GM21367 (cell line): ENCODE results near the gene CRIP3.

Experiments used
- ATAC-seq: cut with Tn5 transposase; IDR thresholded peaks from one replicate; pipeline ENCODE4 v1.9.1; 2021; ENCODE audit not compliant: unreplicated experiment

The CRIP3 gene

DNA sequence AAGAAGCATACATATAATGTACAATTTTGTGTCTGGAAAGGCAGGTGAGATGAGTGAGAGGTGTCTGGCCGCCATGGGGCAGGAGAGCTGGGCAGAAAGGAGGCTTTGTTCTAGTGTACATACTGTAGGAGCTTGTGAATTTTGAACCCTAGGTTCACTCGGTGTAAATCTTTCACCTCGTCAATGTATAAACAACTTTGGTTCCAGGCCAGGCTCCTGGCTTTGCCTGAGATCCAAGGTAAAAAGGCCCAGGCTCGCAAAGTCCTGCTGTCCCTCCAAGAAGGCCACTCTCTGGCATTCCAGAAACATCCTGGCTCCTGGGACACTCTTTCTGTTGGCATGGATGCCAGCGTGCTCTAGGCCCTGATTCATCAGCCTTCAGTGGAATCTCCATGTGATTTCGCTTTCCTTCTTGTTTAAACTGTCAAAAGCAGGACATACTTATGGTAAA is 17.7 kb downstream of the CRIP3 start:
- ATAC-seq: no peak

DNA sequence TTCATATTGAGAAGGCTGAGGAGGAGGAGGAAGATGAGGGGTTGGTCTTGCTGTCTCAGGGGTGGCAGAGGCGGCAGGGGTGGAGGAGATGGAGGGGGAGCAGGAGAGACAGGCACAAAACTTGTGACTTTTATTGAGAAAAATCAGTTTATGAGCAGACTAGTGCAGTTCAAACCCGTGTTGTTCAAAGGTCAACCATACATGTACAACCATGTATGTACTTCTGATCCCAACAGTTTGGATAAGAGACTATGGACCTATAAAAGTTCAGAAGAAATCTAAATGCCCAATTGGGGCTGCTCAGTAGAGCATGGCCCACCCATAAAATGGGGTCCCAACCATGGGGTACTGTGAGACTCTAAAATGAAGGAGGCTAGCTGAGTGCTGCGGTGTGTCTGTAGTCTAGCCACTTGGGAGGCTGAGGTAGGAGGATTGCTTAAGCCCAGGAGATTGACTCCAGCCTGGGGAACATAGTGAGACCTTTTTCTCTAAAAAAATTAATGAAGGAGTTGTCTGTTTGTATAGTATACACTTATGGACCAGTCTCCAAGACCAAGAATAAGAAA is 18.2 kb downstream of the CRIP3 start:
- ATAC-seq: no peak

DNA sequence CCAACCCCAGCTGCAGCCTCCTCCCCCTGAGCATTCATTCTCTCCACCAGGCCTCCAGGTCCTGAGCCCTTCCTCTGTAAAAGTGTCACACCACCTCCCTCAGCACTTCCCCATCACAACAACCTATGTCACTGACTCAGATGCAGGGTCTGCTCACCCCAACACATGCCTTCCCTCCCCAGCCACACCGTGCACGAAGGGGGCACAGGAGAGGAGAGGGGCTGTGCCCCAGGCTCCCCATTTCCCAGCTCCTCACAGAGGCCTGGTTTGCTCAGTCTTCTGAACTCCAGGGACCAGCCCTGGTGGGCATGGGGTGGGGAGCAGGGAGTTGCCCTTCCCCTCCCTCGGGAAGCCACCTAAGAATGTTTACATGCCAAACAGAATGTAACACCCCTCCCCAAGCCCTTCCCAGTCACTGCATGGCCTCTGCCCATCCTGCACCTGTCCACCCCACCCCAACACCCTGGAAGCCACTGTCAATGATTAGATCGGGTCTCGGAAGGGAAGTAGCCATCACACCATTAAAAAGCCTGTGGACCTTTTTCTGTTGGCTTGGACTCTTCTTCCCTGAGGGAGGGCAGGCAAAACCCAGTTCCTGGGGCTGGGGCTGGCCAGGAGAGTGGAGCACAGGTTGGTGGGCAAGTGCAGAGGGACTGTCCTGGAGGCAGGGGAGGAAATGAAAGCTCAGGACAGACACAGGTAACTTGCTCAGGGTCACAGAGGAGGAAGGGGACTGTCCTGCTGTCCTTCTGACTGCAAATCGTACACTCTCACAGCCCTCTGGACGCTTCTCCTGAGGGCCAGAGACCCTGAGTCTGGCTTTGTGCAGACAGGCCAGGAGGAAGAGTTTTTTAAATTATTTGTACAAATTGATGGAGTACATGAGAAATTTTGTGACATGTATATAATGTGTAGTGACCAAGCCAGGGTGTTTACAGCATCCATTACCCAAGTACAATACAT is 20.6 kb downstream of the CRIP3 start:
- ATAC-seq: no peak

DNA sequence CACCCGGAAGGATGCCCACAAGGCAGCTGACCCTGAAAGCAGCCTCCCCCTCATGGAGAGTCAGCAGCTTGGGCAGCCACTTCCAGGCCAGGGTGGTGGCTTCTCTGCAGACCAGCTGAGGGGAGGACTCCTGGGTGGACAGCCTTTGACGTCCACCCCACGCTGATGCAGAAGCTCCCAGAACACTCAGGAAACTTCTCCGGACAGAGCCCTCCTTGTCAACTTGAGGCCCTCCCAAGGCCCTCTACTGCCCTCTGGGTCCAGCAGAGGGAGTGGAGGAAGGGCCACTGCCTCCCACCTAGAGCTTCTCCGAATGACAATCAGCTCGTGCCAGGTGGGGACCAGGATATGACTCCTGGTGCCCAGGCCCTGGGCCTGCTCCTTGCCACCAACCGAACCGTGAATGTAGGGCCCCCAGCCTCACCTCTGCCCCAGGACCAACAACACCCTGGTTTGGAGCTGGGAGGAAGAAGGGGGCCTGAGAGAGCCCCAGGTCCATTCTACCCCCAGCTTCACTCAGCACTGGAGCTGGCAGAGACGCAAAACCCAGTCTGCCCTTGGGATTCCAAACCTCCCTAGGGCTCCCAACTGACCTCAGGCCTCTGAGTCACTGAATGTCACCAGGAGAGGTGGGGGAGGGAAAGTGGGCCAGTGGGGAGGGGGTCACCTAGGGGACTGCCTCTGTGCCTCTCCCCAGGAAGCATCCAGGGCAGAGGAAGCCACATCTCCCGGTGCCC is 21.5 kb downstream of the CRIP3 start:
- ATAC-seq: no peak

DNA sequence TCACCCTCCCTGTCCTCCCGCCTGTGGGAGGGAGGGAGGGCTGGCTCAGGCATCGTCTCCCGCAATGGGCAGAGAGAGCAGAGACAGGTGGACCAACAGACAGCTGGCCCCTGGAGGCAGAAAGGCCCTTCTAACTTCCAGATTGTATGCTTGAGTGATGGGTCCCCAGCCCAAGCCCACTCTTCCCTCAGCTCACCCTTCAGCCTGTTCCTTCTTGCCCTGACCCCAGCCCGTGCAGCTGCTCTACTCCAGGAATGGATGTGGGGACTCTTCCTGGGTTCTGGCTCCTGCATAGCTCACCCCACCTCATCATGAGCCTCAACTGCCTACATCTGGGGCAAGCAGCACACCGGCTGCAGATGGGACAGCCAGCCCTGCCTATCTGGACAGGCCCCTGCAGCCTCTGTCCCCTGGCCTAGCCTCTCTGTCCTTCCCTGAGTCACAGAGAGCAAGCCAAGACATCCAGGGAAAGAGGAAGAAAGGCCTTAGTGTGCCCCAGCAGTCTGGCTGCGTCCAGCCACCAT is 22.1 kb downstream of the CRIP3 start:
- no peak for ATAC-seq

DNA sequence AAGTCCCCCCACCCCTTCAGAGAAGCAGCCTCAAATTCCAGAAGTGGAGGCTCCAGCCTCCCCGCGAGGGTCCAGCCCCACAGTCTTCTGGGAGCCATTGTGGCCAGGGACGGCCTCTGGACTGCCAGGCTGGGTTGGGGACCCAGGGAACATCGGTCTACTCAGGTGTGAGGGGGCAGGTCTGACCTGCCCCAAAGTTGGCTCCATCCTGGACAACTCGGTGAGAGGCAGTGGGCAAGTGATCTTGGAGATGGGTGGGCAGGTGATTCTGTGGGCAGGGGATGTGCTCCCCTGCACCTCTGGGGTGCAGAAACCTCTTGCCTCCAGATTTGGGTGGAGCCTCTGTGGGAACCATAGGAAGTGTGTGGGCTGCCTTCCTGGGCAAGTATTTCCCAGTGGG is 22.8 kb downstream of the CRIP3 start:
- no peak for ATAC-seq

DNA sequence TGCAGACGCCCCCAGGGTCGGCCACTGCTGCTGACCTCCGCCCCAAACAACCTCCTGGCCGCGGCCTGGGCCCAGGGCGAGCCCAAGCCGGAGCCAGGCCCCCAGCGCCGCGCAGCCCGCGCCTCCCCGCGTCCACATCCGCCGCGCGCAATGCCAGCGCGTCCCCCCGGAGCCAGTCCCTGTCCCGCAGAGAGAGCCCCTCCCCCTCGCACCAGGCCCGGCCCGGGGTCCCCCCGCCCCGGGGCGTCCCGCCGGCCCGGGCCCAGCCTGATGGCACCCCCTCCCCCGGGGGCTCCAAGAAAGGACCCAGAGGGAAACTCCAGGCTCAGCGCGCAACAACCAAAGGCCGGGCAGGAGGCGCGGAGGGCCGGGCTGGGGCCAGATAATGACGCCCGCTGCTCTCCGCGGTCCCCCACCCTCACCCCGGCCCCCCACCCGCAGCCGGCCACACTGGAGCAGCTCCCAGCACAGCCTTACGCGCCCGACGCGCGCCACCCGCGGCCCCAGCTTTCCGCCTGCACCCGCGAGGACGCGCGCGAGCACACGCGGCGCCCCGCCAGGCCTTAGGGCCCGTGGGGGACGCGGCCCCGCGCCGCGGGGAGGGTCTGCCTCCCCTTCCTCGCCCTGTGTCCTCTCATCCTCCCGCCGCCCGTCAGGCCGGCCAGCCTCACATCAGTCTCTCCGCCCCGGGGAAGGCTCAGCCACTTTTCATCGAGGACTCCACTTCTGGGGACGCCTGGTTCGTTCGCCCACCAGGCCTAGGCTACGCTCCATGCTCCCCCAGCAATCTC is 23.4 kb downstream of the CRIP3 start:
- ATAC-seq: no peak

DNA sequence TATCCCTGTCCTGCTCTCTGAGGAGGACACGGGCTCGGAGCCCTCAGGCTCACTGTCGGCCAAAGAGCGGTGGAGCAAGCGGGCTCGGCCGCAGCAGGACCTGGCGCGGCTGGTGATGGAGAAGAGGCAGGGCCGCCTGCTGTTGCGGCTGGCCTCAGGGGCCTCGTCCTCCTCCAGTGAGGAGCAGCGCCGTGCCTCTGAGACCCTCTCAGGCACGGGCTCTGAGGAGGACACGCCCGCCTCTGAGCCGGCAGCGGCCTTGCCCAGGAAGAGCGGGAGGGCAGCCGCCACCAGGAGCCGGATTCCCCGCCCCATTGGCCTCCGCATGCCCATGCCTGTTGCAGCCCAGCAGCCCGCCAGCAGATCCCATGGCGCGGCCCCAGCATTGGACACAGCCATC is 24.7 kb downstream of the CRIP3 start:
- no peak for ATAC-seq

DNA sequence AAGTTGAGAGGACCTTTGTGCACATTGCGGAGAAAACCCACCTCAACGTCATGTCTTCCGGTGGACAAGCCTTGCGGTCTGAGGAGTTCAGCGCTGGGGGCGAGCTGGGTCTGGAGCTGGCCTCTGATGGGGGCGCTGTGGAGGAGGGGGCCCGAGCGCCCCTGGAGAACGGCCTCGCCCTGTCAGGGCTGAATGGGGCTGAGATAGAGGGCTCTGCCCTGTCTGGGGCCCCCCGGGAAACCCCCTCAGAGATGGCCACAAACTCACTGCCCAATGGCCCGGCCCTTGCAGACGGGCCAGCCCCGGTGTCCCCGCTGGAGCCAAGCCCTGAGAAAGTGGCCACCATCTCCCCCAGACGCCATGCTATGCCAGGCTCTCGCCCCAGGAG is 25.1 kb downstream of the CRIP3 start:
- no peak for ATAC-seq

DNA sequence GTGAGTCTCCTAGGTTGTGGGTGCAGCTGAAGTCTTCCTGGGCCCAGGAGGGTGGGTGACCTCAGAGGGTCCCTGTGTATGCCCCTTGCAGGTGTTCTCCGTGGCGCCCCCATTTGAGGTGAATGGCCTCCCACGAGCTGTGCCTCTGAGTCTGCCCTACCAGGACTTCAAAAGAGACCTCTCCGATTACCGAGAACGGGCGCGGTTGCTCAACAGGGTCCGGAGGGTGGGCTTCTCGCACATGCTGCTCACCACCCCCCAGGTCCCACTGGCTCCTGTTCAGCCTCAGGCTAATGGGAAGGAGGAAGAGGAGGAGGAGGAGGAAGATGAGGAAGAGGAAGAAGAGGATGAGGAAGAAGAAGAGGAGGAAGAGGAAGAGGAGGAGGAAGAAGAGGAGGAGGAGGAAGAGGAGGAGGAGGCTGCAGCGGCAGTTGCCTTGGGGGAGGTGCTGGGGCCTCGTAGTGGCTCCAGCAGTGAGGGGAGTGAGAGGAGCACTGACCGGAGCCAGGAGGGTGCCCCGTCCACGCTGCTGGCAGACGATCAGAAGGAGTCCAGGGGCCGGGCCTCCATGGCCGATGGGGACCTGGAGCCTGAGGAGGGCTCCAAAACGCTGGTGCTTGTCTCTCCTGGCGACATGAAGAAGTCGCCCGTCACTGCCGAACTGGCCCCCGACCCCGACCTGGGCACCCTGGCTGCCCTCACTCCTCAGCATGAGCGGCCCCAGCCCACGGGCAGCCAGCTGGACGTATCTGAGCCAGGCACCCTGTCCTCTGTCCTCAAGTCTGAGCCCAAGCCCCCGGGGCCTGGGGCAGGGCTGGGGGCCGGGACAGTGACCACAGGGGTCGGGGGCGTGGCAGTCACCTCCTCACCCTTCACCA is 25.8 kb downstream of the CRIP3 start:
- no peak for ATAC-seq

DNA sequence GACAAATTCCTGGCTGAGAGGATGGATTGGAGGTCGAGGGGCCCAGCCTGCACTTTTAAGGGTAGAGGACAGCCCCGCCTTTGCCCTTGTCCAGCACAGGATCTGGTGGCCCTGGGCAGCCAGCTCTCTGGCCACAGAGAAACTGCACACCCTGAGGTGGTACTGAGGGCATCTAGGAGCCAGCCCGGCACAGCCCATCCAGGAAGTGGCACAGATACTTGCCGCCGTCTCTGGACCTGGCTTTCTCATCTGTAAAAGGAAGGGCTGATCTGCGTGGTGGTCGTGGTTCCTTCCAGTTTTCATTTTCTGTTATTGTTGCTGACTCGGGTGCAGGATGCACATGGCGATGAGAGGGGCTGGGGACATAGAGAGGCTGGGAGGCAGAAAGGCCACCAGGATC is 26.6 kb downstream of the CRIP3 start:
- no peak for ATAC-seq

DNA sequence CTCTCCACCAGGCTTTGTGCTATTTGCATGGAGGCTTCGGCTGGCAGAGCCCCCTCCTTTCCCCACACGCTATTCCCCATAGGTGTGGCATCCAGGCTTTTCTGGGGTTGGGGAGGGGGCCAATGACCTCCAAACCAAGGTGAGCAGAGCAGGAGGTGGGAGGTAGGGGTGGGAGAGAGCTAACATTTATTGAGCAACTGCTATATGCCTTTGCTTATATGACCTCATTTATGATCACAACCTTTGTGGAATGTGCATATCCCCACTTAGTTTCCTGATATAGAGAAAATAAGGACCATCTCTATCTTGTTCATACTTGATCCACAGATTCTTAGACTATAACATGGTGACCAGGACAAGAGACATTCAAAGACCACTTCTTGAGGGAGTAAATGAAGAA is 28.4 kb downstream of the CRIP3 start:
- no peak for ATAC-seq

DNA sequence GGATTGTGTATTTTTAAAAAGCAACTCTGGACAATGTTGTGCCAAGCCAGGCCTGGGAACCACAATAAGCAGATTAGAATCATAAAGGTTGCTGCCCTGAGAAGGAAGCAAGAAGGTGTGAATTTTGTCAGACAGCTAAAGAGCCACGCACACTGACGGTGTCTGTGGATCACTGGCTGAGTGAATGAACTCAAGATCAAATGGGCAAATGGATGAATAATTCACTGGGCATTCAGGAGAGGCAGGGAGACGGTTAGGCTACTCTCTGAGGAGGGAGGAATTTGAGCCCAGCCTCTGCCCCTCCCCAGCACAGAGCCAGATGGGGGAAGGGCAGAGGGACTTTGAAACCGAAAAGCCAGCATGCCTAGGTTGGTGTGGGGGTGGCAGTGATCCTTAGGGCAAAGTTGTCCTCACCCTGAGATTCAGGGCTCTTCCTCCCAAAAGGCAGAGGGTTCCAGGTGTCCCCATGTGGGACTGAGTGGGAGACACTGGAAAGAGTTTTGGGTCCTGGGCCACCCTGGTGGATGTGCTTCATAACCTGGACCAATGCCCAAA is 30.0 kb downstream of the CRIP3 start:
- no peak for ATAC-seq

DNA sequence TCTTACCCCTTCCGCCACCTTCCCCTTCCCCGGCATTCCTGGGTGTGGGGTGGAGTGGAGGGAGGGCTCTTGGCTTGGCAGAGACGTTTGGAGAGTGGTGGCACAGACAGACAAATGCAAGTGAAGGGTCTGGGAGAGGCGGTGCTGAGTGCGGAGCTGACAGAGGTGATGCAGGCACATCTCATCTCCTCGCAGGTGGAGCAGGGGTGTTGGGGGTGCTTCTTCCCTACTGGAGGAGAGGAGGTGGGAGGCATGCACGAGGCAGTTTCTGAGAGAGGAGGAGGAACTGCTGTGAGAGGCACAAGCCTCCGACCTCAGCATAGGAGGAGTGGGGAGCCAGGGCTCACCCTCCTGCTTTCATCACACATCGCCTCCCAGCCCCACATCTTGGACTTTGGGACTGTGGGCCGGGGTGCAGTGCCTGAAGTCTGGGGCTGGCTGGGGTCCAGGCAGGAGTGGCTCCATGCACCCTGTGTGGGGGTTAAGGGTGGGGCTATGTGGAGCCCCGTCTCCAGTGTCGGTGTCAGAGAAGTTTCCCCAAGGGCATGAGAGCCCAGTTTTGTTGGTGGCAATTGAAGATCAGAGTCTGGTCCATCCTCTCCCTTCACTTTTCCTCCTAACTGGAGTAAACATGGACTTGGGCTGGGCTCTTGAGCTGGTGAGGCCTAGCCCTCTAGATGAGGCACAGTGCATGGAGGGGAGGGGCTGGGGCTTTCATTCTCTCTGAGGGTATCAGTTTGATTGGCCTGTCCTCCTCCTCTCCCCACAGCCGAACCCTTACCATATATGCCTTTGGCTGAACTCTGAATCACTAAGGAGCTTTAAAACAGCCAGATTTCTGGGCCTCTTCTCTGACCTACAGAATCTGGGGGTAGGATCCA is 30.7 kb downstream of the CRIP3 start:
- no peak for ATAC-seq

DNA sequence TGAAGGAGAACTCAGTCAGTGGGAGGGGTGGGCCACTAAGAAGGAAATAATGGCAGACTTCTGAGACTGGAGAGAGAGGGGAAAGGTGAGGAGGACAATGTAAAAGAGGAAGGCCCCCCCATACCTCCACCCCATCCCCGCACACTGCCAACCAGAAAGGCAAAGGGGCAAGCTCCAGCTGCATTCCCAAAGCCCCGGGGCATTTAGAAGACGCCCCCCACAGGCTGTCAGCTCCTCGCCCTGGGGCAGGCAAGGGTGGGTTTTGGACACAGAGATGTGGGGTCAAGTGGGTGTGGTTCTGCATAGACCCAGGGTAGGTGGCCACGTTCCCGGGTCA is 31.4 kb downstream of the CRIP3 start:
- ATAC-seq: no peak

DNA sequence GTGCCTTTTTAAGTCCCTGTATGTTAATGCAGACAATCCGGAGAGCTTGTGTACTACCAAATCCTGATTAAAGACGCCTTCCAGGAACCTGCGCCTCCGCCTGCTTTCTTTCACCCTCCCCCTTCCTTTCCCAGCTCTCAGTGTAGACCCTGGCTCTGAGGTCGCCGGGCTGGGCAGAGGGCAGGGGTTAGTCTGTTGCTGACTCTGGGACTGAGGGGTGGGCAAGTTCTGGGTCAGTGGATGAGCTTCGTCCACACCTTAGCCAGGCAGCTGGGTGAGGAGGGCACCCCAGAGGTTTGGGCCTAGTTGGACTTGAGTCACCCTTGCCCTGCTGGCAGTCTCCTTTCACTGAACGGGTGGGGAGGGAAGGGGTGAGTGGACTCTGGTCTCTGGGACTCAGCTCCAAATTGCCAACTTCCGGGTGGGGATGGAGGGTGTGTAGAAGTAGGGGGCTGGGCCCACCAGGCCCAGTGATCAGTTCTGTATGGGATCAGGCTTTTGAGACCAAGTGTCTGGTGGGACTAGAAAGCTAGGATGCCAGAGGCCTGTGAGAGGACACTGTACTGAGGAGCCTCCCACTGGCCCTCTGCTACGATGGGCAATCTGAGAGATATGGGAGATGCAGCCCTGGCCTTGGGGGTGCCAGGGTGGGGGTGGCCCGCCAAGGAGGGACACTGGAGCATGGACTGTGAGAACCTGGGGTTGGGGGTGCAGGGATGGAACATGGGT is 31.9 kb downstream of the CRIP3 start:
- ATAC-seq: no peak

DNA sequence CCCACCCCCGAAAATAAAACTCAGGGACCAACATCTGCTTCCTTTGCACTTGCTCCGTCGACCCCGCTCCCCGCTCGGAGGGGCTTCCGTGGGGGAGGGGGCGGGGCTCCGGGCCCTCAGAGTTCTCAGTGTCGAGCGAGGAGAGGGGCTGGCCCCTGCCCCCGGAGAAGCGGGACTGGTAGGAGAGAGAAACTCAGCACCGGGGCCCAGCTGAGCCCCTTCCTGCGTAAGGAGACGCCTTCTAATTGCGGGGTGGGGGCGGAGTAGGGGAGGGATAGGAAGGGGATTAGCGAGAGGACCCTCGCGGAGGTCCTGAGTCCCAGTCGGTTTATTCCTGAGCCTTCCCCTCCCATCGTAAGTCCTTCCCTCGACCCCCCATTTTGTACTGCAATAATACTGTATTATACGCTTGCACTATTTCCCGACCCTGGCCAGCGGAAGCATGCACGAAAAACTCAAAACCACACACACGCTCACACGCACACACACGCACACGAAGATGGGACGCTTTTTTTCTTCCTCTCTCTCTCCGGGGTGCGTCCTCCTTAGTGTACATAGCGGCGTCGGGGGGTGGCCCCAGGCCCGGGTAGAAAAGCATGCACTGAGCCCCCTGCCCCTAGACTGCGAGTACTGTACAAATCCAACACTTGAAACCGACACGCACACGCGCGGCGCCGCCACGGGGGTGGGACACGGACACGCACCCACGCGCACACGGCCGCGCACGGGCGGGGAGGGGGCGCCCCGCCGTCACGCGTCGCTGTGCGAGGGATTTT is 32.6 kb downstream of the CRIP3 start:
- ATAC-seq: no peak
